Thoracic aorta (tissue), 2 donors: ENCODE results near the gene CHRNB4. TPM values are rescaled to one million over a fixed set of nuclear protein-coding genes. Genes with fewer than 3 reads are reported as not detected.

Source experiments
- ATAC-seq: fragments of 150-250 bp; one replicate; pipeline ENCODE4 v1.8.0; 2017; ENCODE audit warnings: low read depth; ENCODE audit not compliant: insufficient number of reproducible peaks, low FRiP score
- DNase-seq: peaks from one replicate; pipeline ENCODE4 v3.0.0-alpha.2; 2020; ENCODE audit warnings: low spot score
- H3K27ac ChIP-seq, 2 donors: fragments of 200-600 bp; sonication (generic); 1 replicate in 1 of 2; 2 replicates in 1 of 2; pipeline ENCODE4 v1.5.1; 2016; ENCODE audit warnings: mild to moderate bottlenecking in 2 of 2, moderate library complexity in 2 of 2
- H3K27me3 ChIP-seq: fragments of 200-600 bp; sonication (generic); replicated peaks from 2 replicates; pipeline ENCODE4 v1.6.0; 2016; ENCODE audit warnings: mild to moderate bottlenecking; ENCODE audit not compliant: insufficient read depth
- H3K36me3 ChIP-seq: fragments of 200-600 bp; sonication (generic); one replicate; pipeline ENCODE4 v1.5.1; 2016
- H3K4me1 ChIP-seq, 2 donors: fragments of 200-600 bp; sonication (generic); 1 replicate in 1 of 2; 2 replicates in 1 of 2; pipeline versions ENCODE4 v1.5.1 to v1.6.0; 2016; ENCODE audit warnings: low read depth in 2 of 2, mild to moderate bottlenecking in 1 of 2; ENCODE audit not compliant: control insufficient read depth in 1 of 2
- H3K4me3 ChIP-seq: fragments of 200-600 bp; sonication (generic); 2 replicates; pipeline ENCODE4 v1.5.1; 2016; ENCODE audit warnings: mild to moderate bottlenecking
- H3K9me3 ChIP-seq: fragments of 200-600 bp; sonication (generic); 2 replicates; pipeline ENCODE4 v1.5.1; 2016
- total RNA-seq, 2 donors: library from RNA; depleted of rRNA; stranded (reverse); fragments of >200 nt; gene quantifications; one replicate each; pipeline versions ENCODE4 v1.1.0 to v1.2.3, GENCODE V29; 2016
- TF ChIP-seq, protein P1 (sequence below): fragments of 200-600 bp; sonication (generic); IDR thresholded peaks from one replicate; pipeline ENCODE4 v1.5.1; 2019; ENCODE audit warnings: antibody characterized with exemption

Gene CHRNB4
- total RNA-seq, 2 donors from 2014 or later: not detected

DNA sequence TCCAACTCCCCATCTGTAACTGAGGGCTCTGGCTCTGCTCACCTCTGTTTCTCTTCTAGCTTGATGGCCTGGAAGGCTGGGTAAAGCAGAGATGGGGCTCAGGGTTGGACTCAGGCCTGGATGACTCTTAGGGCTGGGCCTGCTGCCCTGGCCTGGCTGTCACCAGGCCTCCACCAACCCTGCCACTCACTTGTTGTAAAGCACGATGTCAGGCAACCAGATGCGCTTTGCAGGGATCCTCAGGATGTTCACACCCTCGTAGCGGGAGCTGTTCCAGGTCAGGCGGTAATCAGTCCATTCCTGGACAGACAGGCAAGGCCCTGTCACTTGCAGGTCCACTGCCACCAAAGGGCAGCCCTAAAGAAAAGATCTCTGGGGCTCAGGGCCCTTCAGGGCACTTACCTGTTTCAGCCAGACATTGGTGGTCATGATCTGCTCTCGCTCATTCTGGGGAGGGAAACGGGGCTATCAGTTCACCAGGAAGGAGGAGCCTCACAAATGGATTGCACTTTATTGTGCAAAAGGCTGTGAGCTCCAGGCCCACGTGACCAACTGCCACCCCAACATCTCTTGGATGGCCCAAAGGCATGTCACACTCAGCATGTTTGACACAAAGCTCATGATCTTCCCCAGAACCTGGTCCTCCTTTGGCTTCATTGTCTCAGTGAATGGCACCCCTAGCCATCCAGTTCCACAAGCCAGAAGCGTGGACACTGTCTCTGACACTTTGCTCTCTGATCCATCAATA is 9.9 kb downstream of the CHRNB4 start:
- Histone ChIP-seq H3K27me3 (no peaks in the 10 kb centered on the region), H3K9me3 (no peaks in the 10 kb centered on the region), H3K4me3 (no peak overlapping the region), H3K27ac (no peak overlapping the region), H3K36me3 (no peaks in the 10 kb centered on the region), H3K4me1 (no peaks in the 10 kb centered on the region)
- DNase-seq: no peak
- TF ChIP-seq, protein P1, sequence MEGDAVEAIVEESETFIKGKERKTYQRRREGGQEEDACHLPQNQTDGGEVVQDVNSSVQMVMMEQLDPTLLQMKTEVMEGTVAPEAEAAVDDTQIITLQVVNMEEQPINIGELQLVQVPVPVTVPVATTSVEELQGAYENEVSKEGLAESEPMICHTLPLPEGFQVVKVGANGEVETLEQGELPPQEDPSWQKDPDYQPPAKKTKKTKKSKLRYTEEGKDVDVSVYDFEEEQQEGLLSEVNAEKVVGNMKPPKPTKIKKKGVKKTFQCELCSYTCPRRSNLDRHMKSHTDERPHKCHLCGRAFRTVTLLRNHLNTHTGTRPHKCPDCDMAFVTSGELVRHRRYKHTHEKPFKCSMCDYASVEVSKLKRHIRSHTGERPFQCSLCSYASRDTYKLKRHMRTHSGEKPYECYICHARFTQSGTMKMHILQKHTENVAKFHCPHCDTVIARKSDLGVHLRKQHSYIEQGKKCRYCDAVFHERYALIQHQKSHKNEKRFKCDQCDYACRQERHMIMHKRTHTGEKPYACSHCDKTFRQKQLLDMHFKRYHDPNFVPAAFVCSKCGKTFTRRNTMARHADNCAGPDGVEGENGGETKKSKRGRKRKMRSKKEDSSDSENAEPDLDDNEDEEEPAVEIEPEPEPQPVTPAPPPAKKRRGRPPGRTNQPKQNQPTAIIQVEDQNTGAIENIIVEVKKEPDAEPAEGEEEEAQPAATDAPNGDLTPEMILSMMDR: no peak
- no peak for ATAC-seq

DNA sequence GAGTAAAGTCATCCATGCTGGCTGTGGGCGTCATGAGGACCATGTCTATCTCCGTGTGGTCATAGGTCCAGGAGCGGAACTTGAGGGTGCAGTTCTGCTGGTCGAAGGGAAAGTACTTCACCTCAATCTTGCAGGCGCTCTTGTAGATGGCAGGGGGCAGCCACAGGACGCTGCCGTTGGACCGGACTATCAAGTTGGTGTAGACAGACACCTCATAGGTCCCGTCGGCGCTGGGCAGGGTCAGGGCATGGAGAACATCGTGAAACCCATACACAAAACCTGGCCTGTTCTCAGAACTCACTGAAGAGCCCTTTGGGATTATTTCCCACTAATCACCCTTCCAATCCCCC is 11.3 kb downstream of the CHRNB4 start:
- DNase-seq: no peak
- TF ChIP-seq, protein P1: no peak

DNA sequence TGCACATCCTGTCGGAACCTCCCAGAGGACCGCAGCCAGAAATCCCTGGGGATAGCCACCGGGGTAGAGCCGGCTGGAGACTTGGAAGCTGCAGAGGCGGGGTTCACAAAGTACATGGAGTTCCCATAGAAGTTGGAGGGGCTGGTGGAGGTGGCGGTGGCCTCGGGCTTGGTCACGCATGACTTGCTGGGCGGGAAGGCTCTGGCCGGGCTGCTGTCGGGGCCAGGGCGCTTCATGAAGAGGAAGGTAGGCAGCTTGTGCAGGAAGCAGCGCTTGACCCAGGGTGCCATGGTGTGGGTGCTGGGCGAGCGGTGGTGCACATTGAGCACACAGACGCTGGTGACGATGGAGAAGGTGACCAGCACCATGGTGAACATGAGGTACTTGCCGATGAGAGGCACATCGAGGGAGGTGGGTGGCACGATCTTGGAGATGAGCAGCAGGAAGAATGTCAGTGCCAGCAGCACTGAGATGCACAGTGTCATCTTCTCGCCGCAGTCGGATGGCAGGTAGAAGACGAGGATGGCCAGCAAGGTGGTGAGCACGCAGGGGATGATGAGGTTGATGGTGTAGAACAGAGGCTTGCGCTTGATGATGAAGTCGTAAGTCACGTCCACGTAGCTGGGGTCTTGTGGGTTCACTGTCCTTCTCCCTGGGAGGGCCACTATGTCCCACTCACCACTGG is 11.8 kb downstream of the CHRNB4 start:
- TF ChIP-seq, protein P1: no peak
- Histone ChIP-seq H3K27me3 (no peaks in the 10 kb centered on the region), H3K9me3 (no peaks in the 10 kb centered on the region), H3K4me3 (no peak overlapping the region), H3K4me1 (no peaks in the 10 kb centered on the region), H3K27ac (no peak overlapping the region), H3K36me3 (no peaks in the 10 kb centered on the region)
- no peak for DNase-seq
- no peak for ATAC-seq

More for the DNA sequence above, 11.3 kb downstream of the CHRNB4 start:
- H3K27me3 ChIP-seq: no peaks in the 10 kb centered on the region
- H3K9me3 ChIP-seq: no peaks in the 10 kb centered on the region
- no peak for ATAC-seq
- H3K27ac ChIP-seq: no peak overlapping the region
- H3K4me3 ChIP-seq: no peak overlapping the region
- H3K36me3 ChIP-seq: no peaks in the 10 kb centered on the region
- H3K4me1 ChIP-seq: no peaks in the 10 kb centered on the region

DNA sequence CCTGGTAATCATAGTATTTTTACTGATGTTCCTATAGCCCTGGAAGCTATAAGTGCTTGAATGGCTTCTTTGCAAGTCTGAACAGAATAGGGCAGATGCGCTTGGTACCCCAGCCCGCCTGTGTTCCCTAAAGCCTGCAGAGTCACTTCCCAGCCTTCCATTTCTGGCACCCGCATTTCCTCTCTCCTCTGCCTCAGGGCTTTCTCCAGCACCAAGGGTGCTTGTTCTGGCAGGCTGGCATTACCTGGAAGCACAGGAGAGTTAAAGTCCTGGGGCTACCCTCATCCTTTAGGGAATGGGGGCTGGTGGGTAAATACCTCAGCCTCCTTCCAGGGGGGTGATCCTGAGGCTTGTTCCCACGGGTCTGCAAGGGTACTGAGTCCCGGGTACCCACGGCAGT is 12.8 kb downstream of the CHRNB4 start:
- DNase-seq (no peak), ATAC-seq (no peak)
- TF ChIP-seq, protein P1: no peak
- no peak overlapping the region for H3K27ac ChIP-seq
- H3K9me3 ChIP-seq: no peaks in the 10 kb centered on the region
- H3K36me3 ChIP-seq: no peaks in the 10 kb centered on the region
- no peaks in the 10 kb centered on the region for H3K4me1 ChIP-seq
- no peaks in the 10 kb centered on the region for H3K27me3 ChIP-seq
- no peak overlapping the region for H3K4me3 ChIP-seq

DNA sequence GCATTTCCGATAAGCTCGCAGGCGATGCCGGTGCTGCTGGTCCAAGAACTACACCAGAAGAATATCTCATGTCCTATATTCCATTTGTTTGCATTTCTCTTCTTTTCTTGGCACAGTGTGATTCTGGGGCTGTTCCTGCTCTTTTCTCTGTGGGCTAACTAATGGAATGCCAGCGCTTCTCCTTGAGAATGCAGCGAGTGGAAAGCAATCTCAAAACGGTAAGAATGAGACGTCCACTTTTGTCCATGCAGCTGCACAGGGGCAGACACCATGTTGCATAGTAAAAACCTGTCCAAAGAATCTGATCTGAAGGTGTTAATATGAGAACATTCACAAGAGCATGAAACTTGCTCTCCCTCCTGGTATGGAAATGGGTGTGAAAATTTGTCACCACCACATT is 13.7 kb downstream of the CHRNB4 start:
- Histone ChIP-seq H3K4me3 (no peak overlapping the region), H3K4me1 (no peaks in the 10 kb centered on the region), H3K9me3 (no peaks in the 10 kb centered on the region), H3K27me3 (no peaks in the 10 kb centered on the region), H3K36me3 (no peaks in the 10 kb centered on the region), H3K27ac (no peak overlapping the region)
- ATAC-seq (no peak), DNase-seq (no peak)
- TF ChIP-seq, protein P1: no peak
